Mammary epithelial cell (primary cell): ENCODE results near the gene EEF2K.

Experiments used
- CTCF ChIP-seq, 2 donors: IDR thresholded peaks in 1 of 2; conservative IDR thresholded peaks in 1 of 2; 2 replicates each; pipeline ENCODE4 v1.5.1; 2011 to 2012; ENCODE audit warnings: inconsistent platforms in 2 of 2, low read length in 2 of 2, mild to moderate bottlenecking in 2 of 2, control low read depth in 1 of 2, low read depth in 1 of 2; ENCODE audit not compliant: insufficient read depth in 1 of 2; ENCODE audit errors: extremely low read depth in 1 of 2
- EZH2 ChIP-seq: IDR thresholded peaks from 2 replicates; pipeline ENCODE4 v1.6.1; 2012; ENCODE audit warnings: low read length, inconsistent platforms, borderline replicate concordance

- TF ChIP-seq CTCF (conservative IDR thresholded peaks at IDR 0.05 in 1 of 2, IDR thresholded peaks at IDR 0.05 in 1 of 2; ENCODE audit: extremely low read depth in 1 of 2, insufficient read depth in 1 of 2, low read depth in 1 of 2, low read length in 2 of 2), result no peak
- TF ChIP-seq EZH2, result no peak
Measured at GRCh38 chr16:22327446-22327775, 121.3 kb downstream of the EEF2K start.
